ENCODE measurements around the gene GALNTL6. TPM values are rescaled to one million over a fixed set of nuclear protein-coding genes. Genes with fewer than 3 reads are reported as not detected.
"Not testable (repeated sequence)": the region's sequence is repeated elsewhere in the genome, so short reads cannot be mapped to it uniquely, and the experiment has no call there.

Gene GALNTL6
- total and polyA plus RNA-seq, 3 experiments from 2014 or later, result not detected

- H3K9me3 Mint-ChIP-seq, result peaks cover 0 to 22% (median 2%) of the 10 kb centered on the region in 5 donors
- CTCF ChIA-PET, result no interaction called here
- no peak overlapping the region for H3K4me3 Mint-ChIP-seq
- no peaks in the 10 kb centered on the region for H3K4me1 Mint-ChIP-seq
- no peaks in the 10 kb centered on the region for H3K27me3 Mint-ChIP-seq
- POLR2A ChIA-PET, result no interaction called here
- no peaks in the 10 kb centered on the region for H3K27me3 ChIP-seq (ENCODE audit: insufficient read depth, low read length, poor library complexity, severe bottlenecking)
- H3K9me3 ChIP-seq (ENCODE audit: low read length), result no peaks in the 10 kb centered on the region
- no peaks in the 10 kb centered on the region for H3K4me1 ChIP-seq (ENCODE audit: insufficient read depth, low read length)
- no peak overlapping the region for H3K4me3 ChIP-seq (ENCODE audit: low read length)
- no peak overlapping the region for H3K27ac ChIP-seq (ENCODE audit: low read depth, low read length)
- no peaks in the 10 kb centered on the region for H3K36me3 ChIP-seq (ENCODE audit: insufficient read depth, low read length)
- DNase-seq, result no peak
- no peak overlapping the region for H3K27ac Mint-ChIP-seq
- H3K36me3 Mint-ChIP-seq, result no peaks in the 10 kb centered on the region
Measured at GRCh38 chr4:172404676-172405075, 591.5 kb downstream of the GALNTL6 start.

GRCh38 chr4:172410363-172410762 lies 597.2 kb downstream of the GALNTL6 start:
- Histone ChIP-seq H3K36me3 (ENCODE audit: insufficient read depth, low read length) (no peaks in the 10 kb centered on the region), H3K4me3 (ENCODE audit: low read length) (no peak overlapping the region), H3K9me3 (ENCODE audit: low read length) (no peaks in the 10 kb centered on the region), H3K4me1 (ENCODE audit: insufficient read depth, low read length) (no peaks in the 10 kb centered on the region), H3K27me3 (ENCODE audit: insufficient read depth, low read length, poor library complexity, severe bottlenecking) (no peaks in the 10 kb centered on the region), H3K27ac (ENCODE audit: low read depth, low read length) (no peak overlapping the region)
- no peaks in the 10 kb centered on the region for H3K36me3 Mint-ChIP-seq
- no peak overlapping the region for H3K27ac Mint-ChIP-seq
- H3K9me3 Mint-ChIP-seq, result peaks cover 2 to 19% (median 2%) of the 10 kb centered on the region in 5 donors
- no peak overlapping the region for H3K4me3 Mint-ChIP-seq
- DNase-seq, result no peak
- ChIA-PET CTCF (no interaction called here), POLR2A (no interaction called here)
- no peaks in the 10 kb centered on the region for H3K27me3 Mint-ChIP-seq
- no peaks in the 10 kb centered on the region for H3K4me1 Mint-ChIP-seq

GRCh38 chr4:172411149-172411548 lies 597.9 kb downstream of the GALNTL6 start:
- Mint-ChIP-seq H3K36me3 (no peaks in the 10 kb centered on the region), H3K27ac (no peak overlapping the region), H3K9me3 (peaks cover 2 to 19% (median 4%) of the 10 kb centered on the region in 5 donors), H3K4me1 (no peaks in the 10 kb centered on the region), H3K27me3 (no peaks in the 10 kb centered on the region), H3K4me3 (no peak overlapping the region)
- Histone ChIP-seq H3K27ac (ENCODE audit: low read depth, low read length) (no peak overlapping the region), H3K9me3 (ENCODE audit: low read length) (no peaks in the 10 kb centered on the region), H3K4me3 (ENCODE audit: low read length) (no peak overlapping the region), H3K4me1 (ENCODE audit: insufficient read depth, low read length) (no peaks in the 10 kb centered on the region), H3K36me3 (ENCODE audit: insufficient read depth, low read length) (no peaks in the 10 kb centered on the region), H3K27me3 (ENCODE audit: insufficient read depth, low read length, poor library complexity, severe bottlenecking) (no peaks in the 10 kb centered on the region)
- ChIA-PET POLR2A (no interaction called here), CTCF (no interaction called here)
- DNase-seq, result no peak

- H3K27ac Mint-ChIP-seq, result no peak overlapping the region
- no peaks in the 10 kb centered on the region for H3K36me3 Mint-ChIP-seq
- Histone ChIP-seq H3K36me3 (ENCODE audit: insufficient read depth, low read length) (no peaks in the 10 kb centered on the region), H3K4me3 (ENCODE audit: low read length) (no peak overlapping the region), H3K9me3 (ENCODE audit: low read length) (no peaks in the 10 kb centered on the region), H3K4me1 (ENCODE audit: insufficient read depth, low read length) (no peaks in the 10 kb centered on the region), H3K27ac (ENCODE audit: low read depth, low read length) (no peak overlapping the region), H3K27me3 (ENCODE audit: insufficient read depth, low read length, poor library complexity, severe bottlenecking) (no peaks in the 10 kb centered on the region)
- no peaks in the 10 kb centered on the region for H3K4me1 Mint-ChIP-seq
- ChIA-PET CTCF (no interaction called here), POLR2A (no interaction called here)
- H3K4me3 Mint-ChIP-seq, result no peak overlapping the region
- DNase-seq, result no peak
- H3K9me3 Mint-ChIP-seq, result peaks cover 2 to 13% (median 2%) of the 10 kb centered on the region in 5 donors
- H3K27me3 Mint-ChIP-seq, result no peaks in the 10 kb centered on the region
Measured at GRCh38 chr4:172412851-172413580, 599.8 kb downstream of the GALNTL6 start.

- POLR2A ChIA-PET; H3K27ac Mint-ChIP-seq; H3K9me3 ChIP-seq (ENCODE audit: low read length); H3K36me3 Mint-ChIP-seq; H3K4me3 Mint-ChIP-seq; H3K27ac ChIP-seq (ENCODE audit: low read depth, low read length); CTCF ChIA-PET; H3K4me3 ChIP-seq (ENCODE audit: low read length); H3K4me1 ChIP-seq (ENCODE audit: insufficient read depth, low read length); H3K36me3 ChIP-seq (ENCODE audit: insufficient read depth, low read length); H3K4me1 Mint-ChIP-seq; H3K27me3 Mint-ChIP-seq; DNase-seq; H3K27me3 ChIP-seq (ENCODE audit: insufficient read depth, low read length, poor library complexity, severe bottlenecking): not testable (repeated sequence)
- peaks cover 0 to 19% (median 0%) of the 10 kb centered on the region in 5 donors for H3K9me3 Mint-ChIP-seq
Measured at GRCh38 chr4:172428979-172429378, 615.8 kb downstream of the GALNTL6 start.

GRCh38 chr4:172480471-172480870 lies 667.3 kb downstream of the GALNTL6 start:
- no peak overlapping the region for H3K4me3 Mint-ChIP-seq
- CTCF ChIA-PET, result no interaction called here
- H3K4me1 Mint-ChIP-seq, result no peaks in the 10 kb centered on the region
- DNase-seq, result no peak
- H3K36me3 ChIP-seq (ENCODE audit: insufficient read depth, low read length), result no peaks in the 10 kb centered on the region
- H3K9me3 Mint-ChIP-seq, result peaks cover 0 to 13% (median 7%) of the 10 kb centered on the region in 5 donors
- no peaks in the 10 kb centered on the region for H3K27me3 Mint-ChIP-seq
- no peaks in the 10 kb centered on the region for H3K36me3 Mint-ChIP-seq
- no peaks in the 10 kb centered on the region for H3K9me3 ChIP-seq (ENCODE audit: low read length)
- H3K4me1 ChIP-seq (ENCODE audit: insufficient read depth, low read length), result no peaks in the 10 kb centered on the region
- no peak overlapping the region for H3K27ac Mint-ChIP-seq
- POLR2A ChIA-PET, result no interaction called here
- no peaks in the 10 kb centered on the region for H3K27me3 ChIP-seq (ENCODE audit: insufficient read depth, low read length, poor library complexity, severe bottlenecking)
- no peak overlapping the region for H3K4me3 ChIP-seq (ENCODE audit: low read length)
- H3K27ac ChIP-seq (ENCODE audit: low read depth, low read length), result no peak overlapping the region

GRCh38 chr4:172481802-172482508 lies 668.8 kb downstream of the GALNTL6 start:
- Mint-ChIP-seq H3K36me3 (no peaks in the 10 kb centered on the region), H3K4me3 (no peak overlapping the region), H3K27ac (no peak overlapping the region), H3K4me1 (no peaks in the 10 kb centered on the region), H3K9me3 (peaks cover 0 to 17% (median 7%) of the 10 kb centered on the region in 5 donors), H3K27me3 (no peaks in the 10 kb centered on the region)
- Histone ChIP-seq H3K9me3 (ENCODE audit: low read length) (no peaks in the 10 kb centered on the region), H3K4me1 (ENCODE audit: insufficient read depth, low read length) (no peaks in the 10 kb centered on the region), H3K4me3 (ENCODE audit: low read length) (no peak overlapping the region), H3K27ac (ENCODE audit: low read depth, low read length) (no peak overlapping the region), H3K27me3 (ENCODE audit: insufficient read depth, low read length, poor library complexity, severe bottlenecking) (no peaks in the 10 kb centered on the region), H3K36me3 (ENCODE audit: insufficient read depth, low read length) (no peaks in the 10 kb centered on the region)
- no peak for DNase-seq
- ChIA-PET POLR2A (no interaction called here), CTCF (no interaction called here)

GRCh38 chr4:172485007-172485406 lies 671.8 kb downstream of the GALNTL6 start:
- DNase-seq, result no peak
- no peak overlapping the region for H3K4me3 ChIP-seq (ENCODE audit: low read length)
- H3K4me1 Mint-ChIP-seq, result no peaks in the 10 kb centered on the region
- no peak overlapping the region for H3K27ac Mint-ChIP-seq
- no peaks in the 10 kb centered on the region for H3K27me3 ChIP-seq (ENCODE audit: insufficient read depth, low read length, poor library complexity, severe bottlenecking)
- ChIA-PET CTCF (no interaction called here), POLR2A (no interaction called here)
- no peaks in the 10 kb centered on the region for H3K27me3 Mint-ChIP-seq
- H3K36me3 Mint-ChIP-seq, result no peaks in the 10 kb centered on the region
- no peak overlapping the region for H3K27ac ChIP-seq (ENCODE audit: low read depth, low read length)
- no peak overlapping the region for H3K4me3 Mint-ChIP-seq
- peaks cover 2 to 14% (median 4%) of the 10 kb centered on the region in 5 donors for H3K9me3 Mint-ChIP-seq
- no peaks in the 10 kb centered on the region for H3K36me3 ChIP-seq (ENCODE audit: insufficient read depth, low read length)
- no peaks in the 10 kb centered on the region for H3K4me1 ChIP-seq (ENCODE audit: insufficient read depth, low read length)
- H3K9me3 ChIP-seq (ENCODE audit: low read length), result no peaks in the 10 kb centered on the region

Data from CD8-positive, alpha-beta memory T cell (primary cell).